Parietal lobe (tissue), 1 donor: ENCODE results near the gene ZNF800. TPM values are rescaled to one million over a fixed set of nuclear protein-coding genes. Genes with fewer than 3 reads are reported as not detected.

Source experiments
- total RNA-seq: library from RNA; depleted of rRNA; stranded (reverse); fragments of >200 nt; gene quantifications from one replicate; pipeline ENCODE4 v1.2.3, GENCODE V29; 2014

ZNF800 gene
- total RNA-seq: 36.9 TPM

DNA sequence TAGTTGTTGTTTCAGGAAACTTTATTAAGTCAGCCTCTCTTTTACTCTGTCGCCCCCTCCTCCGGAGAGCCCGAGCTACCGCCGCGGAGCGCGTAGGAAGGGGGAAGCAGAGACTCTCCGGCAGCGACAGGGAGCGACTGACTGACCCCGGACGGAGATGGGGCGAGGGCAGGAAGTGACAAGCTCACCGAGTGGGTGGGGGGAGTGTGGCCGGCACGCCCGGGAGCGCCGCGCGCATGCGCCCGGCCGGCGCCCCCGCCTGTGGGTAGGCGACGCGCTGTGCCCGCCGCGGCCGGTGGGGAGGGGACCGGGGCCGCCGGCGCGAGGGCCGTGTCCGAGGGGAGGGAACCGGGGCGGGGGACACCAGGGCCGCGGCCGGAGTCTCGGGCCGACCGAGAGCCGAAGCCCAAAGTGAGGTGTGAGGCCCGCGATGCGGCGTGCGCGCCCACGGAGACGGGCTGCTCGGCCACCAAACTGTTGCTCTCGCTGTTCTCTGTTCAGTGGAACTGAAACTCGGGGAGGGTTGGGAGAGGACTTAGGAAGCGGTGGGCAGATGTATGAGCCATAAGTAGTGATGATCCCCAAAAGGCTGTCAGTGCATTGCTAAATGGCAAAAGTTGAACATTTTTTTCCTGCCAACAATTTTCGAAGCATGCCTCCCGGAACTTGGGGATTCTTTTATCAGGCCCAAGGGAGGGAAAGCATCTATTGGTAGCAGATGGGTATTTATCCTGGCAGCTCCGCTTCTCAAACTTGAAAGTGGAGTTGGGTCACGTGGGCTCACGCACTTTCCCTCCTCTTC lies at the start of gene ZNF800:
TSS of gene ZNF800 (minus strand) at position 143 of the 802 bp plus-strand sequence. CDS start 1,151 bp downstream, outside the sequence.

Other genes with a start within 250 kb of the ZNF800 start
- 5.3 TPM for gene GRM8, start 139.8 kb downstream of the ZNF800 start, total RNA-seq
- 13.5 TPM for gene GCC1, start 192.9 kb upstream of the ZNF800 start, total RNA-seq
- gene ARF5, start 195.7 kb upstream of the ZNF800 start, total RNA-seq: 80.8 TPM
- 3.4 TPM for gene FSCN3, start 201.0 kb upstream of the ZNF800 start, total RNA-seq
- gene PAX4, start 225.4 kb upstream of the ZNF800 start, total RNA-seq: not detected